Neural cell (in vitro differentiated cells): Measurements from ENCODE around the gene MGA. TPM values are rescaled to one million over a fixed set of nuclear protein-coding genes. Genes with fewer than 3 reads are reported as not detected.

Experiments used
- H2AFZ ChIP-seq: fragments of 200-600, 300-800 bp; sonication (generic), shearing (Covaris generic); 2 replicates; pipeline ENCODE4 v1.6.0; 2014; ENCODE audit warnings: low read depth, mild to moderate bottlenecking, antibody characterized with exemption, low read length, moderate library complexity
- H3F3A ChIP-seq: fragments of 200-600 bp; shearing (Covaris generic); 2 replicates; pipeline ENCODE4 v1.6.1; 2016; ENCODE audit warnings: mild to moderate bottlenecking, moderate library complexity, mixed read lengths, antibody characterized with exemption, low read length; ENCODE audit not compliant: insufficient read depth, poor library complexity, severe bottlenecking
- H3K27ac ChIP-seq: fragments of 200-600, 300-800 bp; sonication (generic), shearing (Covaris generic); 2 replicates; pipeline ENCODE4 v1.5.1; 2014; ENCODE audit warnings: mild to moderate bottlenecking, low read length, moderate library complexity
- H3K27me3 ChIP-seq: fragments of 300-800, 200-600 bp; sonication (generic), shearing (Covaris generic); 2 replicates; pipeline ENCODE4 v1.6.0; 2014; ENCODE audit warnings: mild to moderate bottlenecking, low read depth, low read length, moderate library complexity; ENCODE audit not compliant: insufficient read depth
- H3K36me3 ChIP-seq: fragments of 300-800, 200-600 bp; sonication (generic), shearing (Covaris generic); 2 replicates; pipeline ENCODE4 v1.5.1; 2014; ENCODE audit warnings: mild to moderate bottlenecking, antibody characterized with exemption, low read length, moderate library complexity; ENCODE audit not compliant: insufficient read depth
- H3K4me2 ChIP-seq: fragments of 300-800, 200-600 bp; sonication (generic), shearing (Covaris generic); 2 replicates; pipeline ENCODE4 v1.6.0; 2014; ENCODE audit warnings: mild to moderate bottlenecking, low read length
- H3K4me3 ChIP-seq: fragments of 300-800, 200-600 bp; sonication (generic), shearing (Covaris generic); 2 replicates; pipeline ENCODE4 v1.5.1; 2014; ENCODE audit warnings: mild to moderate bottlenecking, low read length, moderate library complexity
- H3K79me2 ChIP-seq: fragments of 200-600 bp; shearing (Covaris generic); replicated peaks from 2 replicates; pipeline ENCODE4 v1.6.0; 2014; ENCODE audit warnings: mild to moderate bottlenecking, low read length, moderate library complexity; ENCODE audit not compliant: insufficient read depth
- H3K9ac ChIP-seq: fragments of 300-800, 200-600 bp; sonication (generic), shearing (Covaris generic); 2 replicates; pipeline ENCODE4 v1.6.1; 2016; ENCODE audit warnings: mild to moderate bottlenecking, low read length, mixed read lengths
- H3K9me2 ChIP-seq: fragments of 200-600 bp; shearing (Covaris generic); 2 replicates; pipeline ENCODE4 v1.6.1; 2016; ENCODE audit warnings: mild to moderate bottlenecking, low read length, mixed read lengths; ENCODE audit not compliant: insufficient read depth
- H3K9me3 ChIP-seq: fragments of 200-600, 300-800 bp; sonication (generic), shearing (Covaris generic); 2 replicates; pipeline ENCODE4 v1.6.1; 2016; ENCODE audit warnings: mild to moderate bottlenecking, mixed run types, low read length, moderate library complexity, mixed read lengths
- H4K20me1 ChIP-seq: fragments of 200-600 bp; shearing (Covaris generic); 2 replicates; pipeline ENCODE4 v1.6.1; 2016; ENCODE audit warnings: mild to moderate bottlenecking, mixed run types; ENCODE audit not compliant: insufficient read depth
- CTCF ChIP-seq: fragments of 450-650 bp; IDR thresholded peaks from 2 replicates; pipeline ENCODE4 v1.5.1; 2014; ENCODE audit warnings: antibody characterized with exemption, mild to moderate bottlenecking, moderate library complexity; ENCODE audit not compliant: poor library complexity, severe bottlenecking
- EP300 ChIP-seq: fragments of 450-650 bp; conservative IDR thresholded peaks from 2 replicates; pipeline ENCODE4 v1.6.1; 2014; ENCODE audit warnings: antibody characterized with exemption, mild to moderate bottlenecking, moderate library complexity; ENCODE audit not compliant: poor library complexity, severe bottlenecking
- EZH2 ChIP-seq: fragments of 200-600, 300-800 bp; shearing (Covaris generic), sonication (generic); IDR thresholded peaks from 2 replicates; pipeline ENCODE4 v1.6.1; 2014; ENCODE audit warnings: antibody characterized with exemption, low read length, borderline replicate concordance, mild to moderate bottlenecking; ENCODE audit not compliant: insufficient read depth, poor library complexity, severe bottlenecking
- MXI1 ChIP-seq: fragments of 450-650 bp; conservative IDR thresholded peaks from 2 replicates; pipeline ENCODE4 v1.6.1; 2014; ENCODE audit warnings: antibody characterized with exemption, mild to moderate bottlenecking; ENCODE audit not compliant: poor library complexity, severe bottlenecking
- POLR2AphosphoS5 ChIP-seq: IDR thresholded peaks from 2 replicates; pipeline ENCODE4 v1.6.1; 2012
- RAD21 ChIP-seq: fragments of 450-650 bp; conservative IDR thresholded peaks from 2 replicates; pipeline ENCODE4 v1.6.1; 2014; ENCODE audit warnings: antibody characterized with exemption, mild to moderate bottlenecking, moderate library complexity
- REST ChIP-seq: IDR thresholded peaks from 2 replicates; pipeline ENCODE4 v1.6.1; 2012; ENCODE audit warnings: borderline replicate concordance
- SMC3 ChIP-seq: fragments of 450-650 bp; conservative IDR thresholded peaks from 2 replicates; pipeline ENCODE4 v1.6.1; 2014; ENCODE audit warnings: antibody characterized with exemption, mild to moderate bottlenecking, moderate library complexity; ENCODE audit not compliant: poor library complexity
- TAF1 ChIP-seq: IDR thresholded peaks from 2 replicates; pipeline ENCODE4 v1.6.1; 2012; ENCODE audit warnings: low read depth
- polyA plus RNA-seq: library from polyadenylated mRNA; depleted of rRNA; stranded (reverse); fragments of >200 nt; gene quantifications from 2 replicates; pipeline ENCODE4 v1.2.3, GENCODE V29; 2014

The MGA gene
- polyA plus RNA-seq, 1 donor from 2014 or later, result 13.2 TPM

GRCh38 chr15:41648097-41648496 is 12.1 kb upstream of the MGA start:
- TF ChIP-seq REST, result no peak
- TF ChIP-seq EP300, result no peak
- TF ChIP-seq POLR2AphosphoS5, result no peak
- no peak for TF ChIP-seq RAD21
- no peak for TF ChIP-seq SMC3
- Histone ChIP-seq H2AFZ (no peak overlapping the region), H3F3A (no peaks in the 10 kb centered on the region), H3K79me2 (no peaks in the 10 kb centered on the region), H3K9ac (no peak overlapping the region), H3K9me3 (no peaks in the 10 kb centered on the region), H3K27ac (no peak overlapping the region), H3K9me2 (no peaks in the 10 kb centered on the region), H3K36me3 (no peaks in the 10 kb centered on the region), H3K4me3 (no peak overlapping the region), H3K27me3 (no peaks in the 10 kb centered on the region), H4K20me1 (no peaks in the 10 kb centered on the region), H3K4me2 (no peak overlapping the region)

- H3K4me3 ChIP-seq, result no peak overlapping the region
- no peak overlapping the region for H3K4me2 ChIP-seq
- no peaks in the 10 kb centered on the region for H3K79me2 ChIP-seq
- no peaks in the 10 kb centered on the region for H3K9me2 ChIP-seq
- no peaks in the 10 kb centered on the region for H4K20me1 ChIP-seq
- no peaks in the 10 kb centered on the region for H3K36me3 ChIP-seq
- H3K9me3 ChIP-seq, result no peaks in the 10 kb centered on the region
- H3K27ac ChIP-seq, result no peak overlapping the region
- H3K27me3 ChIP-seq, result no peaks in the 10 kb centered on the region
- H3K9ac ChIP-seq, result no peak overlapping the region
- no peak overlapping the region for H2AFZ ChIP-seq
- TF ChIP-seq EP300, result no peak
- TF ChIP-seq RAD21, result no peak
- no peak for TF ChIP-seq CTCF
- no peak for TF ChIP-seq SMC3
- no peak for TF ChIP-seq MXI1
- TF ChIP-seq REST, result no peak
- no peak for TF ChIP-seq POLR2AphosphoS5
- TF ChIP-seq TAF1, result no peak
- no peak for TF ChIP-seq EZH2
- no peaks in the 10 kb centered on the region for H3F3A ChIP-seq
These were observed 11.4 kb upstream of the MGA start for GRCh38 chr15:41648770-41649169.
